ENCODE measurements around the gene HTR2B. TPM values are rescaled to one million over a fixed set of nuclear protein-coding genes. Genes with fewer than 3 reads are reported as not detected.
A peak's percentile ranks its signal among the peaks of the same experiment; 100 is the strongest.

The HTR2B gene
- total RNA-seq, 2 donors from 2014 or later = not detected

DNA sequence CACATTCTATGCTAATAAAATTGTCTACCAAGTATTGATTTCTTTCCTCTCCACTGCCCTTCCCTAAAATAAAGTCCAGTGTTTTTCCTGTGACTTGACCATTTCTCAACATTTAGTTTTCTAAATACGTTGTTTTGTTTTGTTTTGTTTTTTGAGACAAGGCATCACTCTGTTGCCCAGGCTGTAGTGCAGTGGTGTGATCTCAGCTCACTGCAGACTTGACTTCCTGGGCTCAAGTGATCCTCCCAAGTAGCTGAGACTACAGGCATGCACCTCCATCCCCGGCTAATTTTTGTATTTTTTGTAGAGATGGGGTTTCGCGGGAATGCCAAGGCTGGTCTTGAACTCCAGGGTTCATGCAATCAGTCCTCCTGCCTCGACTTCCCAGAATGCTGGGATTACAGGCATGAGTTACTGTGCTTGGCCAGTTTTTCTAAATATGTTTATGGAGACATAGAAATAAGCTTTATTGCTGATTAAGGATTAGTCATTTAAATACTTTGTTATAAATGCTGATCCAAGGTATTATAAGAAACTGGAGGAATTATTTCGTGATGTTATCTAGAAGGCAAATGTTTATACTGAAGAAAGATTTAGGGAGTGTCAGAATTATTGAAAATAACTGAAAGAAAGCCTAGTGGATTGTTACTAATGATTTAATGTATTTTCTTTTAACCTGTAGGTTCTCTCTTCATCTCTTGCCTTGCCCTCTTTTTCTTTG is 5.7 kb upstream of the HTR2B start:
- H3K27ac Mint-ChIP-seq = no peak overlapping the region
- Histone ChIP-seq H3K9ac (ENCODE audit: extremely low read depth, low read length, poor library complexity, severe bottlenecking) (no peak overlapping the region), H3K4me1 (ENCODE audit: control insufficient read depth, insufficient read depth, low read length) (peaks cover 3% of the 10 kb centered on the region), H3K27me3 (ENCODE audit: control insufficient read depth, insufficient read depth, low read length, poor library complexity, severe bottlenecking) (no peaks in the 10 kb centered on the region), H3K27ac (ENCODE audit: low read depth, low read length) (no peak overlapping the region), H3K36me3 (ENCODE audit: control insufficient read depth, insufficient read depth, low read length) (peaks cover 14% of the 10 kb centered on the region), H3K4me3 (ENCODE audit: low read length) (no peak overlapping the region), H3K9me3 (ENCODE audit: control insufficient read depth, low read length) (no peaks in the 10 kb centered on the region)
- 94 to 100% methylated on average over 2 to 6 of the region's 6 CpGs for WGBS, 2 experiments (ENCODE audit: insufficient coverage in 1 of 2, insufficient read length in 1 of 2)
- H3K4me1 Mint-ChIP-seq = no peaks in the 10 kb centered on the region
- TF ChIP-seq, protein P1, sequence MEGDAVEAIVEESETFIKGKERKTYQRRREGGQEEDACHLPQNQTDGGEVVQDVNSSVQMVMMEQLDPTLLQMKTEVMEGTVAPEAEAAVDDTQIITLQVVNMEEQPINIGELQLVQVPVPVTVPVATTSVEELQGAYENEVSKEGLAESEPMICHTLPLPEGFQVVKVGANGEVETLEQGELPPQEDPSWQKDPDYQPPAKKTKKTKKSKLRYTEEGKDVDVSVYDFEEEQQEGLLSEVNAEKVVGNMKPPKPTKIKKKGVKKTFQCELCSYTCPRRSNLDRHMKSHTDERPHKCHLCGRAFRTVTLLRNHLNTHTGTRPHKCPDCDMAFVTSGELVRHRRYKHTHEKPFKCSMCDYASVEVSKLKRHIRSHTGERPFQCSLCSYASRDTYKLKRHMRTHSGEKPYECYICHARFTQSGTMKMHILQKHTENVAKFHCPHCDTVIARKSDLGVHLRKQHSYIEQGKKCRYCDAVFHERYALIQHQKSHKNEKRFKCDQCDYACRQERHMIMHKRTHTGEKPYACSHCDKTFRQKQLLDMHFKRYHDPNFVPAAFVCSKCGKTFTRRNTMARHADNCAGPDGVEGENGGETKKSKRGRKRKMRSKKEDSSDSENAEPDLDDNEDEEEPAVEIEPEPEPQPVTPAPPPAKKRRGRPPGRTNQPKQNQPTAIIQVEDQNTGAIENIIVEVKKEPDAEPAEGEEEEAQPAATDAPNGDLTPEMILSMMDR (conservative IDR thresholded peaks at IDR 0.05) = no peak
- H3K4me3 Mint-ChIP-seq = no peak overlapping the region
- H3K36me3 Mint-ChIP-seq (ENCODE audit: low read depth) = peaks cover 3% of the 10 kb centered on the region
- no peaks in the 10 kb centered on the region for H3K9me3 Mint-ChIP-seq
- DNase-seq = no peak
- H3K27me3 Mint-ChIP-seq (ENCODE audit: insufficient read depth) = no peaks in the 10 kb centered on the region

DNA sequence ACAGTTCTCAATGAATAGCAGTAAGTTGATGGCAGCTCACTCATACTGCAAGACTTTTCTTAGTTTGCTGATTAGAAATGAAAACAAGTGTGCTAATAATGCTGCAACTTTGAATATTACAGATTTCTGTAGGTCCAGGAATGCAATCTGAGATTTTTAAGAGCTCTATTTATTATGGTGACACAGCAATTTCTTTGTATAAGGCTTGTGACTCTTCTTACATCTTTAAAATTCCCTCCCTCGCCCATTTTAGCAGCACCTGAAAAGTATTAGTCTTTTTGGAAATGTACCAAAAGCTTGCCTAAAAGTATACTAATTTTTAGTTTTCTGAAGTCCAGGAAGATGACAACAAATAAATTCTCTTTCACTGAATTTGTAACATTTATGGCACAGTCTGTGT is 4.4 kb upstream of the HTR2B start:
- H3K9me3 Mint-ChIP-seq = no peaks in the 10 kb centered on the region
- TF ChIP-seq, protein P1 (conservative IDR thresholded peaks at IDR 0.05) = no peak
- H3K27me3 Mint-ChIP-seq (ENCODE audit: insufficient read depth) = no peaks in the 10 kb centered on the region
- Histone ChIP-seq H3K36me3 (ENCODE audit: control insufficient read depth, insufficient read depth, low read length) (peaks cover 14% of the 10 kb centered on the region), H3K4me3 (ENCODE audit: low read length) (no peak overlapping the region), H3K9ac (ENCODE audit: extremely low read depth, low read length, poor library complexity, severe bottlenecking) (no peak overlapping the region), H3K27me3 (ENCODE audit: control insufficient read depth, insufficient read depth, low read length, poor library complexity, severe bottlenecking) (no peaks in the 10 kb centered on the region), H3K4me1 (ENCODE audit: control insufficient read depth, insufficient read depth, low read length) (no peaks in the 10 kb centered on the region), H3K9me3 (ENCODE audit: control insufficient read depth, low read length) (no peaks in the 10 kb centered on the region), H3K27ac (ENCODE audit: low read depth, low read length) (no peak overlapping the region)
- H3K36me3 Mint-ChIP-seq (ENCODE audit: low read depth) = peaks cover 3% of the 10 kb centered on the region
- no peak for DNase-seq
- peaks cover 9% of the 10 kb centered on the region for H3K4me1 Mint-ChIP-seq
- H3K4me3 Mint-ChIP-seq = no peak overlapping the region
- peak overlapping the region; percentile 43 for H3K27ac Mint-ChIP-seq
- WGBS, 2 experiments (ENCODE audit: insufficient coverage in 1 of 2, insufficient read length in 1 of 2) = 92% methylated on average over 1 of the region's 1 CpG; no CpG with 5 or more reads in 1 of the 2 experiments

DNA sequence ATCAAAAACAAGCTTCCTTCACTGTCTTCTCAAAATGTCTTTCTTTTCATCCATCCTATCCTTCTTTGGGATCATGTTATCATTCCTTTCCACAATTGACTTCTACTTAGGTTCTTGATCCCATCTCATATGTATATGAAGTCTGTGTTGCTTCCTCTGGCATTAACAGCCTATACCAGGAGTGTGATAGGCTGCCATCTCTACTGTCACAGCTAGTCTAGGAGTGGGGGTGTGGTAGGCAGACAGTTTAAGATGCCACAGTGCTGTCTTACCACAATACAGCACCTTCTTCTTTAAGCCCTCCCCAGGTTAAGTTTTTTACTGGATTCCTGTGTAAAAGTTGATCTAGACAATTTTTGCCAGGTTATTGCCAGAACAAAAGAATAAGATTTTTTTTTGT is 3.7 kb upstream of the HTR2B start:
- H3K36me3 ChIP-seq (ENCODE audit: control insufficient read depth, insufficient read depth, low read length) = peaks cover 14% of the 10 kb centered on the region
- Mint-ChIP-seq H3K9me3 (no peaks in the 10 kb centered on the region), H3K4me1 (peaks cover 16% of the 10 kb centered on the region), H3K36me3 (ENCODE audit: low read depth) (peaks cover 3% of the 10 kb centered on the region), H3K4me3 (no peak overlapping the region), H3K27me3 (ENCODE audit: insufficient read depth) (no peaks in the 10 kb centered on the region), H3K27ac (no peak overlapping the region)
- no peaks in the 10 kb centered on the region for H3K27me3 ChIP-seq (ENCODE audit: control insufficient read depth, insufficient read depth, low read length, poor library complexity, severe bottlenecking)
- H3K4me1 ChIP-seq (ENCODE audit: control insufficient read depth, insufficient read depth, low read length) = peaks cover 2% of the 10 kb centered on the region
- TF ChIP-seq, protein P1 (conservative IDR thresholded peaks at IDR 0.05) = no peak
- H3K9me3 ChIP-seq (ENCODE audit: control insufficient read depth, low read length) = no peaks in the 10 kb centered on the region
- no peak overlapping the region for H3K9ac ChIP-seq (ENCODE audit: extremely low read depth, low read length, poor library complexity, severe bottlenecking)
- no peak overlapping the region for H3K4me3 ChIP-seq (ENCODE audit: low read length)
- H3K27ac ChIP-seq (ENCODE audit: low read depth, low read length) = no peak overlapping the region
- DNase-seq = no peak
